Measurements from ENCODE around the gene ANKRA2.

DNA sequence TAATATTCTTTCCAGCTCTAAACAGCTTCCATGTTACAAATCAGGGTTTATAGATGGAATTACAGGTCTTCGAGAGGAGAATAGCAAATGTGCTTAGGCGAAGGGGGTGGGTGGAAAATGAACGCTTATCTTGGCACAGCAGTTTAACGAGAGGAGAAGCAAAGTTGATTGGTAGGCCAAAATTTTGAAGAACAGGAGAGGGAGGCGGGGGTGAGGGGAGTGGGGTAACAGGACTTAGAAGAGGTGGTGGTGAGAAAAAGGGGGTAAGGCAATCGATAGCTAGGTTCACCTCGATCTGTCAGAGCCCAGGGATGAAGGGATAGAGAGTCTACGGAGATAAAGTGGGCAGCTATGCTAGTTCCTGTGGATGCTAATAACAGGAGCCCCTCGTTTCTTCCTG, 764 bp downstream of the ANKRA2 start:
- TF ChIP-seq, protein P1, sequence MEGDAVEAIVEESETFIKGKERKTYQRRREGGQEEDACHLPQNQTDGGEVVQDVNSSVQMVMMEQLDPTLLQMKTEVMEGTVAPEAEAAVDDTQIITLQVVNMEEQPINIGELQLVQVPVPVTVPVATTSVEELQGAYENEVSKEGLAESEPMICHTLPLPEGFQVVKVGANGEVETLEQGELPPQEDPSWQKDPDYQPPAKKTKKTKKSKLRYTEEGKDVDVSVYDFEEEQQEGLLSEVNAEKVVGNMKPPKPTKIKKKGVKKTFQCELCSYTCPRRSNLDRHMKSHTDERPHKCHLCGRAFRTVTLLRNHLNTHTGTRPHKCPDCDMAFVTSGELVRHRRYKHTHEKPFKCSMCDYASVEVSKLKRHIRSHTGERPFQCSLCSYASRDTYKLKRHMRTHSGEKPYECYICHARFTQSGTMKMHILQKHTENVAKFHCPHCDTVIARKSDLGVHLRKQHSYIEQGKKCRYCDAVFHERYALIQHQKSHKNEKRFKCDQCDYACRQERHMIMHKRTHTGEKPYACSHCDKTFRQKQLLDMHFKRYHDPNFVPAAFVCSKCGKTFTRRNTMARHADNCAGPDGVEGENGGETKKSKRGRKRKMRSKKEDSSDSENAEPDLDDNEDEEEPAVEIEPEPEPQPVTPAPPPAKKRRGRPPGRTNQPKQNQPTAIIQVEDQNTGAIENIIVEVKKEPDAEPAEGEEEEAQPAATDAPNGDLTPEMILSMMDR (conservative IDR thresholded peaks at IDR 0.05 in 1 of 2, IDR thresholded peaks at IDR 0.05 in 1 of 2; ENCODE audit: extremely low read depth in 1 of 2, insufficient read depth in 1 of 2, low read depth in 1 of 2, low read length in 2 of 2) = no peak
- no peak for TF ChIP-seq EZH2 (IDR thresholded peaks at IDR 0.05; ENCODE audit: borderline replicate concordance, low read length)
